Activated CD8-positive, alpha-beta memory T cell treated with anti-CD3 and anti-CD28 coated beads for 48 hours (primary cell): ENCODE results near the gene CYTH1.

Source experiments
- DNase-seq, 3 experiments: peaks; one replicate each; pipeline ENCODE4 v3.0.0-alpha.2; 2020; ENCODE audit warnings: low read depth in 2 of 3, low spot score in 2 of 3

The CYTH1 gene

DNA sequence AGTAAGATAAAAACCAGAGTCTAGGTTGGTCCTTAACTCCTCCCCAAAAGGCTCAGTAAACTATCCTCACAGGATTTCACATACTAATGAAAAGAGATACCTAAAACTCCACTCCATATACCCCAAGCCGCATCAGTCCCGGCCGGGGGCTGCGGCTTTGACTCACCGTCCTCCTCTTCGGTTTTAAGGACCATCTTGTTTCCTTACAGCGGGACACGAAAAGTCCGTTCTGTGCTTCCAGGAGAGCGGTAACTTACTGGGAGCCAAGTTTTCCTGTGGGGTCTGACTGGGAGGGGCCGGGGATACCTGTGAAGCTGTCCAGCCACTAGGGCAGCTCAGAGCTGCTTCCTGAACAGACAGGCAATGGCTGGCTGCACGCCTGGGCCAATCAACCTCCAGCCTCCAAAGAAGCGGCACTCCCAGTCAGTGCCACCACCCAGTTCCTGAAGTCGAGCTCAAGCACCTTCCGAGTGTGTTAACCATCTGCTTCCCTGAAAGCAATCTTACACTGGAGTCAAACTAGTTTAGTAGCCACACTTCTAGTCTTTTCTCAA is 45.5 kb downstream of the CYTH1 start:
- DNase-seq: no peak

DNA sequence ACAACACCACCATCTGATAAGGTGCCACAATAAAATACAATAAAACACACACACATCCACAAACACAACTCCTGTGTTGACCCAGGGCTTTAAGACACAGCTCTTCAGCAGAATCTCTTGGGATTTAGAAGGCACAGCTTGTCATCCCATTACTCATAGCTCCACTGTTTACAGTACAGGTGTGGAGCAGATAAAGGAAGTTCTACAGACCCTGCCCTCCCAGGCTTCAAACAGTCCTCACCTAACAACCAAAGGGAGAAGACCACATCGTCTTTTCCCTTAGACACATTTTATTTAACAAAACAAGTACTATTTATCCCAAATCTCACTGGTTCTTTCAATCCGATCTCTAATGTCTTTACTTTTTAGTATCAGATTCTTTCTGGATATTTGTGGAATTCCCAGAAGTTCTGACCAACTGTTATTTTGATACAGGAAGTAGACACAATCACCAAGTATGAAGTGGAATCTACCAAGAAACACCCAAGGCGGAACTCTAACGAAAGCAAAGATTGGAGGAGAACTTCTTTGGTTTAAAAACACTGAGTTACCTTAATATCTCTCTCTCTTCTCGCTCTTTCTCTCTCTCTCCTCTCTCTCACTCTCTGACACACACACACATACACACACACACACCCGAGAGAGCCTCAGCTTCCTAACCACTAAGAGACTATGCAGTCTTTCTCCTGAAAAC is 46.1 kb downstream of the CYTH1 start:
- no peak for DNase-seq

DNA sequence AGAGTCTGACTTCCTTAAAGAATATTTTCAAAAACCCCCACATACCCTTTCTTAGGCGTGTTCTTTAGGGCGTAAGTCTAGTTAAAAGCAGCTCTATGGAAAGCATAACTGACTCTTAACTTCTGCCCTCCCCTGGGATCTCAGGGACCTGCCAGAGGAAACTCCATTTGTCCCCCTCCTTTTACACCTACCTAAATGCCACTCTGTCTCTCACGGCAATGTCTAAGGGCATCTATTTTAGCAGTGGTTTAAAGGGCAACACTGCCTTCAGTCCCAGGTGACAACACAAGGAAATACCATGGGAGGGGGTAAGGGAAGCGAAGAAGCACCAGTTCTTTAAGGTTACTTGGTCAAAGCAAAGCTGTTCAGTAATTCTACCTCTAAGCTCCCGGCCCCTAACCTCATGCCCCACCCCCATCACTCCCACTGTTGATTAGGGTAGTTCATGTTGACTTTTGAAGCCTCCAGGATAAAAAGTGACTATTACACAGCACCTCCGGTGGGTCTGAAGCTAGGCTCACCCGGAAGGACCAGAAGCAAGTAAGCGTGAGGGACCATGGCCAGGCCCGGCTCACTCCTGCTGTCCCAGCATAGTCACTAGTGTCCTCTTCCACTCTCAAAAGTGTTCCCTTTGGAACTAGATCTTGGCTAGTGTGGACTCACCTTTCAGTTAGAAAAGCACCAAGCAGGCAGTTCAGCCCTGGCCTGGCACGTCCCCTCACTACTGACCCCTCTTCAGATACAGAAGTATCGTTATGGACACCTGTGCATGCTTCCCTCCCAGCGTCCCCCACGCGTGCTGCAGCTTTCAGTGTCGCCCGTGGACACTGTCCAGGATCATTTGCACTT is 47.1 kb downstream of the CYTH1 start:
- no peak for DNase-seq

DNA sequence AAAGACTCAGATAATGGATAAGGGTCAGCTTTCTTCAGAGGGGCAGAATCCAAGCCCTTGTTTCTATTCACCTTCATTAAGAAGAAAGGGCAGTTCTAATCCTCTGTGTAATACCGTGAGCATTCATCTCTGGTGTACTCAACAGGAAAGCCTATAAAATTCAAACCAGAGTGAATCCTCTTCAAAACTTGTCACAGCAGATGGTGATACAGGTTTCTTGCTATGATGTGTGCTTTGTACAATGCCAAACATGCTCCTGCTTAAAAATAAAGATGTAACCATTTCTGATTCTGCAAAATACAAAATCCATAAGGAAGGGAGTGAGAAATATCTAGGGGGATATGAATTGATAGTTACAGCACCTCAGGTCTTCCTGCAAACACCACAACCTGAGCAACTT is 49.7 kb downstream of the CYTH1 start:
- no peak for DNase-seq

DNA sequence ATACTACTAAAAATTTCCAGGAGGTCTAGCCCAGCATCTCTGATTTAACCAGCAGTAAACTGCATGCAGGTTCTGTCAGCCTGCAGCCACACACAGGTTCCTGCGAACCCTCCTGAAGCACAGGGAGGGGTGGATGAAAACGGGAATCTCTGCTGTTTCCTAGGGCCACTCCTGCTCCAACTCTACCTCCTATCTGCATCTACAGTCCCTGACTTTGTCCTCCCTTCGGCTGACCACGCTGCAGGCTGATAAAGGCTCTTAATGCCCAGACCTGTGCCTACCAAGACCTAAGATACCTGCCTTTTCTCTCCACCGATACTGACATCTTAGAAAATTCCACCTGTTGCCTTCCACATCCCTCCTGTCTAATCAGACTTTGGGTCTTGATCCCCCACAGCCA is 50.2 kb downstream of the CYTH1 start:
- no peak for DNase-seq

DNA sequence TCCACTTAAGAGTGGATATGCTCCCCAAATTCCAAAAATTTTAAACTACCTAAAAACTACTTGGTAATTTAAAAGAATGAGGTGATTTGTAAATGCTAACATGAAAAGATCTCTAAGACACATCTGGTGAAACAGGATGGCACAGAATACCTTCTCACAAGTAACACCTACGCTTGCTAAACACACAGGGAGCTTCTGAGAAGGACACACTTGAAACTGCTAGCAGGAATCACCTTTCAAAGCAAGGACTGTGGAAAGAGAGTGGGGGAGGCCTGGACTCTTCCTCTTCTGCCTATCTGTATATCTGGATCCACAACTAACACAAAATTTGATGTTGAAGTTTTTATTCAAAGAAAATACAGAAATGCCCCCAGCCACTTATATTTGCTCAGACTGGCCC is 52.4 kb downstream of the CYTH1 start:
- DNase-seq: no peak

DNA sequence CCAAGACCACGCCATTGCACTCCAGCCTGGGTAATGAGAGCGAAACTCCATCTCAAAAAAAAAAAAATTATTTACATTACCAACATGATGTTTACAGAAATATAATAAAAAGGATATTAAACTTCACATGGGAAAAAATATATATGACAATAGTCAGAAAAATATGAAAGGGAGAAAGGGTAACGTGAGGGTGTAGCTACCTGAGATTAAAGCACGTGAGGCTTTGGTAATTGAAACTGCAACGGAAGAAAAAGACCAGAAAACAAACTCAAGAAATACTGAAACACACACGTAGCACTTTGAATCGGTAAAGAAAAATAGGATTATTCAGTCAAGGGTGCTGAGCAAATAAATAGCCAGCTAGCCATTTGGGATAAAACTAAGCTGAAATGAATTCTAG is 53.6 kb downstream of the CYTH1 start:
- no peak for DNase-seq

DNA sequence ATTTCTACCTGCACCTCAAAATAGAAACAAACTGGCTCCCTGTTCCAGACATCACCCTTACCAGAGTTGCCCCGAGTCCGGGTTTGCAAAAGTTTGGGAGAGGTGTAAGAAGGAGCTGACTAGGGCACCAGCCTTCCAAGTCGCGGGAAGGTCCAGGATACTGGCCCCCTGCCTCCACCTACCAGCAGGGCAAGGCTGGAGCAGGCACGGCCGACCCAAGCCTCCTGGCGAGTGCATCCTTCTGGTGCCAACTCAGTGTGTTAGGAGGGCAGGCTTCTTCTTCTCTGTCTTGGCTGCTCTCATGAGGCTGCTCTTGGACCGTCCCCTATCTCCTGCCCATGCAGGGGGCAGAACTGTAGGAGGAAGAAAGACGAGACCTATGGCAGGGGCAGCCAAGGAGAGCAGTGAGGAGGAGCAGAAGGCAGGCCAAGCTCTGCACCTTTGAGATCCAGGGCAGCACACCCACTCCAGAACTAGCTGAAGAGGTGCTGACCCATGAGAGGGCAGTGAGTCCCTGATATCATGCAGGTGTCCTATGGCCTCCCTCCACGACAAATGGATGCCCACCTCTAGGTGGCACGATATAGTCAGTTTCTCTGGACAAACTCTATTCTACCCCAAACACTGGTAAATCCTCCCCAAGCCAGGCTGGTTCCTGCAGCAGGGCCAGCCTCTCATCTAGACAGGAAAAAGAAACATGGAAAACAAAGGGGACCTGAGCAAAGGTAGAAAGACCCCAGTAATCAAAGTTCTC is 54.4 kb downstream of the CYTH1 start:
- DNase-seq: no peak

DNA sequence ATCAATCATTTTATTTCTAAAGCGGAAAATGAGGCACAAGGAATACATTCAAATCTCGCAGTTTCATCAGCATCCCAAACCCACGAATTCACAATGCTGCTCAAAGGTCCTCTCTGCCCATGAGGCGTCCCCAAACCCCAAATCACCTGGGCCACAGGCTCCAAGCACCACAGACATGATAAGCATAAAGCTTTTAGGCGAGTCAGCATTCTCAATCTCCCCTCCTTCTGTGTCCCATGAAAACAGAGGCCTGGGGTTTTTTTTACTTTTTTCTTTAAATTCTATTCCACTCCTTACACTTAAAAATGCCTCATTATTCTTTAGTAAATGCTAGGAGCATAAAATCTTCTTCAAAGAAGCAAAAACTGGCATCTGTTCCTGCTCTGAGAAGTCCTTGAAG is 55.0 kb downstream of the CYTH1 start:
- no peak for DNase-seq

DNA sequence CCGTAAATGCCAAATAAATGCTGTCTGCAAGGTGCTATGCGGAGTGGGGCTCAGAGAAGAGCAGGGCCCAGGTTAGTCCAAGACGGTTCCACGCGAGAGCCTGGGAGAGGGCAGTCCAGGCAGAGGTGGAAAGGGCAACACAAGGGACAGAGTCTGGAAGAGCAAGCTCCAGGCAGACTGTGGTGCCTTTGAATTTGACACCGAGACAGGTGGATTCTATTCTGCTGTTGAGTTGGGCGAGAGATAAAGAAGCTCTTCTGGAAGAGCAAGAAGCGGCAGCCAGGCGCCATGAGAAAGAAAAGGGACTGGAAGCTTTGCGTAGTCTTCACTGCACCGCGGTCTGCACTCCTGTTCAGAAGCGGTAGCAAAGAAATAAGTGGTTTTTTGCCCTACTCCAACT is 55.6 kb downstream of the CYTH1 start:
- no peak for DNase-seq

DNA sequence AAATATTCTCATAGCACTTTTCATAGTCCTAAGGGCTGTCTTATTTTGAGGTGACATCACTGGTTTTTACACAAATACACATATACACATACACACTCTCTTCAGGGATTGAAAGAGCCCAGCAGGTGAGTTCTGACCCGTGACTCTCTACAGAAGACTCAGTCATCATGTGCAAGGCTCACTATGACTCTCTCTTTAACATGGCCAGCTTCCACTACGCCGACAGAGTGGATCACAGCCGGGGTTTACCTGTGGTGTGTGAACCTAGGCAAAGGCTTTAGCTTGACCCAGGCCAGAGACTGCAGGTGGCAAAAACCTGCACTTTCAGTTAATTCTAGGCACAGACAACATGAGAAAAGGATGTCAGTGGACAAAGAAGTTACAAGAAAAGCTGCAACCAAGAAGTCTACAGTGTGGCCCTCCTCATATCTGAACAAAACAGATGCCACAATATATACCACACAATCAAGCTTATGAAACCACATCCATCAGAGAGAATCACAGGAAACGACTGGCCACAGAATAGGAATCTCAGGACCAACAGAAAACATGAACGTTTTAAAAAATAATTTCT is 56.5 kb downstream of the CYTH1 start:
- DNase-seq: no peak

DNA sequence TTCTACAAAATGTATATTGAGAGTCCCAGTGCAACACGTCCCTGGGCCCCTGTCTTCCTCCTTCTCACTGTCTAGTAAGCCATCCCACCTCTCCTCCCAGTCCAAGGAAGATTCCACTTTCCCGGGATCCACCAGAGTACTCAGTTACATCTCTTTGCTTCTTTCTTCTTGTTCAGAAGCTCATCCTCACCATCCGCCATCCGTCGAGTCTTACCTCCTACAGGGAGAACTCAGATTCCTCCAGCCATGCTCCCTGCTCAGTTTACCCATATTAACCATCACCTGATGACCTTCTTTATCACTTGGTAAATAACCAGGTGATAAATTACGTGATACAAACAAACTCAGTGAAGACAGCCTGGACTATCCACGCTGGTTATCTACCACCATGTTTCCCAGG is 57.1 kb downstream of the CYTH1 start:
- no peak for DNase-seq

DNA sequence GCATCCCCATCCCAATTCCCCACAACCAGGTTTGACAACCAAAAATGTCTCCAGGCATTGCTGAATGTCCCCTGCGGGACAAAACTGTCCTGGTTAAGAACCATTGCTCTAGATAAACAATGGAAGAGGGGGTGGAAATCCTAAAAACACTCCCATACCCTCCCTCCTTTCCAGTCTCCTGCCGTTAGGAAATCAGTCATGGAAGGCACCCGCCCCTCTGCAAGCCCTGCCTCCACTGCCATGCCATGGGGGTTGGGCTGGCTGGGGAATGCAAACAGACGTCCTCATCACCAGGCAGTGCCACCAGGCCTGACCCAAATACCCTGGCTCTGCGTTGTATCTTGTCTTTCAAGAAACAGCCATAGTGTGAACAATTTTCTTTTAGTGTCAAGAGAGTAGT is 57.5 kb downstream of the CYTH1 start:
- DNase-seq: no peak

DNA sequence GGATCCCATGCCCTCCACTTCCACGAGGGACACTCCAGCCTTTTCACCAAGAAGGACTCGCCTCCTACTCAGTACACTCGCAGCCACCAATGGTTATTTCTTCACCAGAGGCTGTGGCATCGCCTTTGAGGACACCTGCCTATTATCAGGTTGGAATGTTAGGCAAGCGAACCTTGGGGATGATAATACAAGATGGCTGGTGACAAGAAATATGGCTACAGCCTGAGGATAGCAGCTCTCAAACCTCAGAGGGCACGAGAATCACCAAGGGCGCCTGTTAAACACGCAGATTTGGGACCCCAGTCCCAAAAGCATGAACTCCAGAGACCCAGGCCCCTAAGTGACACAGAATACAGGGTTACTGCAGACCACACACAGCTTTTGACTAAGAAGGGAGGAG is 58.1 kb downstream of the CYTH1 start:
- no peak for DNase-seq

DNA sequence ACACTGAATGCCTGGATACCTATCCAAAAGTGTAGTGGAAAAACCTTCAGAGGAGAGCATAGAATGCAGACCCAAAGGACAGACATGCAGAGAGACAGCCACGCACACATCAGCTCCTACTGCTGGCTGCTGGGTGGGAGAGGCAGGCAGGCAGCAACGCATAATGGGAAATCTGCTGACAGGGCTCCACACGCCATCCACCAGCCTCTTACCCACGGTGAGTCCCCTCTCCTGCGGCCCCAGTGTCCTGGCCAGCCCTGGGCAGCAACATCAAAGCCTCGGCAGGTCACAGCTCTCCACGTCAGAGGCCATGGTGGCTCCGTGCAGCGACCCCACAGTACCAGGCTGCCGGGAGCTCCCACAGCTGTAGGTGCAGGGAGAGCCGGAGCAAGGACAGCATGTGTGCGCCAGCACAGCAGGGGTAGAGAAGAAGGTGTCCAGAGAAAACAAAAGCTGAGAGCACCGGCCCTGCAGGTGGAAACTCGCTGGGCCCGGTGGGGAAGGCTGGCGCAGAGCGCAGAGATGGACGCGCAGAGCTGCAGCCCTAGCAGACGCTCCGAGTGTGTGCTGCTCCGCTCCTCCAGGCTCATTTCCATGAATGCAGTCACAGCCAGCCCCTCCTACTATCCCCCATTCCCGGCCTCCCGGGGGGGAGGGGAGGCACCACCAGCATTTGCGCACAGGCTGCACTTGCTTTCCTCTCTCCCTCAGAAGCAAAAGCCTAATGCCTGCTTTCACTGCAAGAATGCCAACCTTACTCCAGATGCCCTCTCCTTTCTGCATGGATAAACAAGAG is 58.9 kb downstream of the CYTH1 start:
- no peak for DNase-seq

DNA sequence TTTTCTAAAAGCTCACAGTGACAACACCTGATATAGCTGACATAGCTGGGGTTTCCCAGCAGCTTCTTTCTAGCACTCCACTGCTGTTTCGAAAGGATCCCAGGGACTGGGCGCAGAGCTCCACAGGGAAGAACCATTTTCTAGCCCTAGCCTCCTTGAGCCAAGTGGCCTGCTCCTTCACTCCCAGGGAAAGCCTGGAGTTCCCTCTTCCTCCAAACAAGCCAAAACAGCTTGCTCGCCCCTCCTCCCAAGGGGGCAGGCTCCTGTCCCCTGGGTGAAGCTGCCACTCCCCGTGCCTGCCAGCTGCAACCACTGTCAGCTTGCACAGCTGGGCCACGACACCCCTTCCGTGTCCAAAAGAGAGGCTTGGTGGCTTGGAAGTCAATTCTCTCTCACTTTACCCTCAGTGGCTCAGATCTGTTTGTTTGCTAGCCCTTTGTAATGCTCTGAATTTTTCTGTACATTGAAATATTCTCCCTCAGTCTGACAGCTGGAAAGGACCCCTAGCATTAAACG is 59.8 kb downstream of the CYTH1 start:
- DNase-seq: no peak

DNA sequence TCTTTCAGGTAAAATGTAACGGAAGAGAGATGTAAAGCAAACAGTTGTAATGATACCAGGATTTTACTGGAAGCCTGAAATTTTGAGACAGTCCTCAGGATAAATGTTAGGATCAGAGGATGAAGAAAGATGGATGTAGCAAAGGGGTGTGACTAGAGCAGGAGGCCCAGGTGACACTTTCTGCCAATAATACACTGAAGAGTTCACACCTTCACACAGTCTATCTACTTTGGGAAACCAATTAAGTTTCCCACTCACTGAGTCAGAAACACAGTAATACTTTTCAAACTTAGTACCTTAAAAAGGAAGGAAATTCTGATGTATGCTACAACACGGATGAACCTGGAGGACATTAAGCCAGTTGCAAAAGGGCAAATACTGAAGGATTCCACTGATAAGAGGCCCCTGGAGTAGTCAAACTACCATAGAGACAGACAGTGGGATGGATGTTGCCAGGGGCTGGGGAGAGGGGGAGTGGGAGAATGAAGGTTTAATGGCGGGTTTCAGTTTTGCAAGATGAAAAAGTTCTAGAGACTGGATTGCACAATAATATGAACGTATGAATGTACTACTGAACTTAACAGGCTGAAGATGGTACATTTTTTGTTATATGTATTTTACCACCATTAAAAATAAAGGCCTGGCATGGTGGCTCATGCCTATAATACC is 62.3 kb downstream of the CYTH1 start:
- no peak for DNase-seq

DNA sequence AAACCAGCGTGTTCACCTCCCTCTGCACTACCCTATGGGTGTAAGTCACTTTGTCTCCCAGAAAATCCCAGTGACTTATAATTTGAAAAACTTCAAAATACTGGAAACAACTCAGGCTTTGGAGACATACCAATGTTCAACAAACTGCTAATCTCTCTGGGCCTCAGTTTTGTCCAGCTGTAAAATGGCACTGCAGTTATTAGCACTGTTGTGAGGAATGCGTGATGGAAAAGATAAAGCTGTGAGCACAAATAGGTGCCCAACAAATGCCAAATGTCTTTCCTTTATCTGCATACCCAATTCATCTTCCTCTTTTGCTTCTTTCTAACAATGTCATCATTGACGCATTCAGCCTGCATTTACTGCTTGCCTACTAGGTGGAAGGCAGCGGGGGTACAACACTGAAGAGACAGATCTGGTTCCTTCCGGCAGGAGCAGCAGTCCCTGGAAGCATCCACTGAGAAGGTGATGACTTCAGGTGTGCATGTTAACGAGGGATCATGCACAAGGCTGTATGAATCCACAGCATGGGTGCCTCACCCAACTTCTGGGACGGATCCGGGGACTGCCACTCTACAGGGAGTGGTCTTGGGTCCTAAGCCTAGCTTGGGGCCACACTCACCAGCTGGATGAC is 63.4 kb downstream of the CYTH1 start:
- no peak for DNase-seq

DNA sequence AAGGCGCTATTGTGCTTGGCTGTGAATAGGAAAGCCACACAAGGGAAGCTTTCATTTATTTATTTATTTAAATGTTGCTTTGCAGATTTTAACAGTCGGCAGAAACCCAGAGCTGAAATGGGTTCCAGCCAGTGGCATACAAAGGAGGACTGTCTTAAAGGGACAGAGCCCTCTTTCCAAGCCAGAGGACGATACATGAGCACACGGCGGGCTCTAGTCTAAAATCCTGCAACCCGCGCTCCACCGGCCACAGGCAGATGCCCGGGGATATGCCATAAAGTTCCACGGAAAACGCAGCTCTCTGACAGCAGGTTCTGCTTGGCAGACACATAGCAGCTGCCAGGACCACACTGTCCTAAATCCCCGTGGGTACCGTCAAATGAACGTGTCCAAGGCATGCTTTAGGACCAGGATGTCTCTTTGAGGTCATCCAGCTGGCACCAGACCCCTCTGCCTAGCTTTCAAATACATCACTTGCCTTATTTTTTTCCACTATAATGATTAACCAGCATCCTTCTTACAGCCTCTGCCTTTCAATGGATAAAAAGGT is 64.6 kb downstream of the CYTH1 start:
- DNase-seq: no peak
